ENCODE data around the gene WSCD1. TPM values are rescaled to one million over a fixed set of nuclear protein-coding genes. Genes with fewer than 3 reads are reported as not detected.

WSCD1 gene
- total RNA-seq, 3 donors from 2014 or later (not counting 1 experiment from before 2014, with no cell fraction given), result 0.47 to 2.1 (median 1.9) TPM

- intact Hi-C loops (cut with micrococcal nuclease), result no loop called here
- H3K27ac Mint-ChIP-seq, result no peak overlapping the region
- Histone ChIP-seq H3K9me3 (ENCODE audit: control insufficient read depth, insufficient read depth, low read length) (no peaks in the 10 kb centered on the region), H3K27ac (ENCODE audit: low read length) (no peak overlapping the region), H3K27me3 (ENCODE audit: control insufficient read depth, insufficient read depth, low read length) (no peaks in the 10 kb centered on the region), H3K4me3 (ENCODE audit: low read length) (no peak overlapping the region), H3K36me3 (ENCODE audit: control insufficient read depth, insufficient read depth, low read length) (no peaks in the 10 kb centered on the region), H3K4me1 (ENCODE audit: control insufficient read depth, insufficient read depth, low read length) (no peaks in the 10 kb centered on the region)
- ATAC-seq (no peak), DNase-seq (no peak)
- H3K4me1 Mint-ChIP-seq, result no peaks in the 10 kb centered on the region
- 78% methylated on average over 5 of the region's 6 CpGs for WGBS (ENCODE audit: insufficient coverage)
- no peak overlapping the region for H3K4me3 Mint-ChIP-seq
- no peaks in the 10 kb centered on the region for H3K36me3 Mint-ChIP-seq
- H3K27me3 Mint-ChIP-seq (ENCODE audit: low read depth in 2 of 2), result peaks cover 10 to 24% of the 10 kb centered on the region in 2 donors
- TF ChIP-seq CTCF (IDR thresholded peaks at IDR 0.05), result no peak
- no peaks in the 10 kb centered on the region for H3K9me3 Mint-ChIP-seq
These were observed 46.9 kb upstream of the WSCD1 start for GRCh38 chr17:6023036-6023831.

- DNase-seq (no peak), ATAC-seq (no peak)
- no peak overlapping the region for H3K27ac ChIP-seq (ENCODE audit: low read length)
- Mint-ChIP-seq H3K9me3 (no peaks in the 10 kb centered on the region), H3K36me3 (no peaks in the 10 kb centered on the region), H3K4me1 (no peaks in the 10 kb centered on the region), H3K27me3 (ENCODE audit: low read depth in 2 of 2) (peaks cover 11 to 19% of the 10 kb centered on the region in 2 donors), H3K4me3 (no peak overlapping the region), H3K27ac (no peak overlapping the region)
- no peak overlapping the region for H3K4me3 ChIP-seq (ENCODE audit: low read length)
- H3K27me3 ChIP-seq (ENCODE audit: control insufficient read depth, insufficient read depth, low read length), result no peaks in the 10 kb centered on the region
- H3K9me3 ChIP-seq (ENCODE audit: control insufficient read depth, insufficient read depth, low read length), result no peaks in the 10 kb centered on the region
- 83% methylated on average over 6 of the region's 6 CpGs for WGBS (ENCODE audit: insufficient coverage)
- no peaks in the 10 kb centered on the region for H3K4me1 ChIP-seq (ENCODE audit: control insufficient read depth, insufficient read depth, low read length)
- intact Hi-C loops (cut with micrococcal nuclease), result no loop called here
- no peaks in the 10 kb centered on the region for H3K36me3 ChIP-seq (ENCODE audit: control insufficient read depth, insufficient read depth, low read length)
- no peak for TF ChIP-seq CTCF (IDR thresholded peaks at IDR 0.05)
These were observed 45.6 kb upstream of the WSCD1 start for GRCh38 chr17:6024576-6024975.

- no peak overlapping the region for H3K27ac Mint-ChIP-seq
- Histone ChIP-seq H3K27me3 (ENCODE audit: control insufficient read depth, insufficient read depth, low read length) (no peaks in the 10 kb centered on the region), H3K27ac (ENCODE audit: low read length) (no peak overlapping the region), H3K36me3 (ENCODE audit: control insufficient read depth, insufficient read depth, low read length) (no peaks in the 10 kb centered on the region), H3K4me3 (ENCODE audit: low read length) (no peak overlapping the region), H3K9me3 (ENCODE audit: control insufficient read depth, insufficient read depth, low read length) (no peaks in the 10 kb centered on the region), H3K4me1 (ENCODE audit: control insufficient read depth, insufficient read depth, low read length) (no peaks in the 10 kb centered on the region)
- no peaks in the 10 kb centered on the region for H3K4me1 Mint-ChIP-seq
- DNase-seq (no peak), ATAC-seq (no peak)
- no peaks in the 10 kb centered on the region for H3K36me3 Mint-ChIP-seq
- H3K4me3 Mint-ChIP-seq, result no peak overlapping the region
- no peaks in the 10 kb centered on the region for H3K9me3 Mint-ChIP-seq
- TF ChIP-seq CTCF (IDR thresholded peaks at IDR 0.05), result no peak
- intact Hi-C loops (cut with micrococcal nuclease), result no loop called here
- peaks cover 9 to 11% of the 10 kb centered on the region in 2 donors for H3K27me3 Mint-ChIP-seq (ENCODE audit: low read depth in 2 of 2)
- WGBS (ENCODE audit: insufficient coverage), result 87% methylated on average over 12 of the region's 12 CpGs
These were observed 42.7 kb upstream of the WSCD1 start for GRCh38 chr17:6027342-6028024.
